NCI-H446 treated with DMSO at 0.1 percent for 48 hours (cell line): Measurements from ENCODE around the gene MTHFD2.
"Not testable (repeated sequence)": the region's sequence is repeated elsewhere in the genome, so short reads cannot be mapped to it uniquely, and the experiment has no call there.

Source experiments
- DNase-seq: peaks from one replicate; lab custom pipeline; 2025; lab: John Stamatoyannopoulos, UW

Gene MTHFD2

DNA sequence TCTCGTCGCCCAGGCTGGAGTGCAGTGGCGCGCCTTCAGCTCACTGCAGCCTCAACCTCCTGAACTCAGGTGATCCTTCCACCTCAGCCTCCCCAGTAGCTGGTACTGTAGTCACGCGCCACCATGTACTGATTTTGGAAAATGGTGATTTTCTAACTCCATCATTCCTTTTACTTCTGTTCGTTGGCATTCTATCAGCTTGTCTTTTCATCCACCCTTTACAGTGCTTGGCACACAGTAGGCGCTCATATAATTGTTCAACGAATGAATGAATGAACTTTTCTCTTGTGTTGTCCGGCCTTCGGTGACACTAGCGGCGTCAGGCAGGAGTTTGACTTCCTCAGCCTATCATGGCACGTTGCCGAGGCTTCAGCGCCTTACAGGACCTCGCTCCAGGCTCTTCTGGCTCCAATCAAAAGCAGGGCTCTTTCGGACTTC lies 373 bp upstream of the MTHFD2 start:
- no peak for DNase-seq

DNA sequence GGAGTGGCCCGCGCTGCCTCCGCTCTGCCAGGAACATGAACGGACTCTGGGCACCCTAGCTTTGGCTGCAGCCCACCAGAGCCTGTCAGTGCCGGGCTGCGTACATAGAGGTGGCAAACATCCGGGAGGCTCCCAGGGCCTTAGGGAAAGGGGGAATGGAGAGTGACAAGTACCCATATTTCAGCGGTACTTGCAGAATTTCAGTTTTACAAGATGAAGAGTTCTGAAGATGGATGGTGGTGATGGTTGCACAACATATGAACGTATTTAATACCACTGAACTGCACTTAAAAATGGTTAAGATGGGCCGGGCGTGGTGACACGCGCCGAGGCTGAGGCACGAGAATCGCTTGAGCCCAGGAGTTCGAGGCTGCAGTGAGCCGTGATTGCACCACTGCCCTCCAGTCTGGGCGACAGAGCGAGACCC lies 873 bp downstream of the MTHFD2 start:
- no peak for DNase-seq

DNA sequence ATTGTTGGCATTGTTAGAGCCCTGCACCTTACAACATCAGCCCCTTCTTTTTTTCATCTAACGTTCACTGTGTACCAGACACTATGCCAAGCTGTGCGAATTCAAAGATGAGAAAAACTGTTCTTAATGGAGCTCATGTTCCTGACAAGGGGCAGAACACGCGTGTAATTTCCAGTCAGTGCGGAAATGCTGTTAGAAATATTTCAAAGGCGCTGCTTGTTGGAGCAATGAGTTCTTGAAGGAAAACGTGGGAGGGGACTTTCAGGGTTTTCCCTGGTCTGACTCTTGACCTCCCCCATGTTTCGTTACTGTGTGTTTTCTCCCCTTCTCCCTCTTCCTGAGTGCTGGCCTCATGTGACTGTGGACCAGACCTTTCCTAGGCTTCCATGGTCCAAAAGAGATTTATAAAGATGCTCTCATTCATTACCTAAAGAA lies 1.5 kb downstream of the MTHFD2 start:
- no peak for DNase-seq

DNA sequence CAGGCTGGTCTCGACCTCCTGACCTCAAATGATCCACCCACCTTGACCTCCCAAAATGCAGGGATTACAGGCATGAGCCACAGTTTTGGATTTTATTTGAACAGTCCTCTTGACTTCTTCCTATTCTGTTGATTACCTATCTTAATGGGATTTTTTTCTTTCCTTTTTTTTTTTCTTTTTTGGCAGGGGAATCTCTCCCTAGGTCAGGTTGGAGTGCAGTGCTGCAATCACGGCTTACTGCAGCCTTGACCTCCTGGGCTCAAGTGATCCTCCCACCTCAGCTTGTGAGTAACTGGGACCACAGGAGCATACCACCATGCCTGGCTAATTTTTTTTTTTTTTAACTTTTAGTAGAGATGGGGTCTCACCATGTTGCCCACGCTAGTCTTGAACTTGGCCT lies 2.8 kb downstream of the MTHFD2 start:
- no peak for DNase-seq

DNA sequence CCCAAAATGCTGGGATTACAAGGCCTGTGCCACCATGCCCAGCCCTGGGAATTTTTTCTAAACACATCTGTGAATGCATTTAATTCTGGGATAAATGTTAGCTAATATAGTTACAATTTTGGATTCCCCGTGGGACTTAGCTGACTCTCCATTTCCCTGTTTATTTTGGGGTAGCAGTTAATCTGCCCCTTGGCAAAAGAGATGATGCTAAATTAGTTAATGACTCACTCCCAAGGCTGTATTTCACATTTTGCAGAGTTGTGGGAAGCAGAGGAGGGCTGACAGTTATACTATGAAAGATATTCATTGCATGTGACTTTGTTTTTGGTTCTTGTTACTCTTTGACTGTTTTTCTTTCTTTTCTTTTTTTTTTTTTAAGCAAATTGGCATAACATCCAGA lies 3.2 kb downstream of the MTHFD2 start:
- no peak for DNase-seq

DNA sequence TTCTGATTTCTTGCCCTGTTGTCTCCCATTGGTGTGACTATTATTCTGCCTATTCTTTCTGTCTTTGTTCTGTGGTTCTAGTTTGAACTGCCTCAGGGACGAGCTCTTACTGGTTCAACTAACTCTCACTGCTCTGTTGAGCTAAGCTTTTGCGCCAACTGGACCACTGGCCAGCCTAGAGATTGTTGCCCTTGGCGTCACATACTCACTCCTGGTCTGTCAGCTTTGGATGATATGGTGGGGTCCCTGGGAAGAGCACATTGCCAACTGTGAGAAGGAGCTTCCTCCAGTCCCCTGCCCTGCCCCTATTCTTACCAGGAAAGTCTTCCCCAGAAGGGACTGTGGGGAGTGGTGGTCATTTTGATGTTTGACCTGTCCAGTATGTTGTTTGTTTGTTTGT lies 6.0 kb downstream of the MTHFD2 start:
- DNase-seq = no peak

DNA sequence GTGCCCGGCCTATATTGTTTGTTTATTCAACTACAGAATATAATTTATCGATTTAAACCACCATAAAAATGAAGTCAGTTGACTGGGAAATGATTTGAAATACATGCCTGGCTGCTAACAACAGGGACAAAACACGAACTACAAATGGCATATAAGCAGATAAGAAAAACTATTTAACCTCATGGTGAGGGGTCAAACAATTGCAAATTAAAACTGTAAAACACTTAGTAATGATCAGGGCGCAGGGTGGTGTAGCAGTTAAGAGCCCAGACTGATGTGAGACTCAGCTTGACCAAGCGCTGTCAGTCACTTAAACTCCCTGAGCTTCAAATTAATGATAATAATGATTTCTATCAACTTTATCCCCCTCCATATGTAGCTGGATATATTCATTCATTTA lies 6.7 kb downstream of the MTHFD2 start:
- no peak for DNase-seq

DNA sequence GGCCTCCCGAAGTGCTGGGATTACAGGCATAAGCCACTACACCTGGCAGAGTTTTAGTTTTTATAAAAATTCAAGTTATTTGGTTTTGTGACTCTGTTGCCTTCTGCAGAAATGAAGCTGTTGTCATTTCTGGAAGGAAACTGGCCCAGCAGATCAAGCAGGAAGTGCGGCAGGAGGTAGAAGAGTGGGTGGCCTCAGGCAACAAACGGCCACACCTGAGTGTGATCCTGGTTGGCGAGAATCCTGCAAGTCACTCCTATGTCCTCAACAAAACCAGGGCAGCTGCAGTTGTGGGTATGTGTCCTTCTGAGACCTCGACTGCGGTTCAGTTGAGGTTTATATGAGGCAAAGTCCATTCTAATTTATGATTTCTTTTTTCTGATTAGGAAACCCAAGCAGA lies 7.2 kb downstream of the MTHFD2 start:
- no peak for DNase-seq

DNA sequence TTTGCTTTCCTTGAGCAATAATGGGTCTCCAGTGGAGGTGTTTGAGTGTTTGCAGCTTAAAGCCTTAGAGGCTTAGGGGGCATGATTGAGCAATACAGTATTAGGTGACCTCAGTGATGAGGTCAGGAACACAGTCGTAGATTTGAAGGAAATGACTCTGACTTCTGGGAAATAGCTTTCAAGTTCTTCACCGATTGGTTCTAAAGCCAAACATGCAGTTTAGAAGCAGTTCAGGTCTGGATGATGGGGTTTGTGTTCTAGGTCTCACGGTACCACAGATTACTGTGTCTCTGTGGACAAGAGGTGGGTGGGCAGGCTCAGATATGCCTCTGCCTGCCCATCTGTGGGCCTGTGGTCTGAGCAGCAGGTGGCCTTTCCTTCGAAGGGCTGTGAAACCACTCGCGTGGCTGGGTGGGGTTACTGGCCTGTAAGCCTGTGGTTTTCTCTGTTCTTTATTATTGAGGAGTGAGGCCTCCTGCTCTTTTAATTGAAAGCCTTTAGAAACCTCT lies 7.8 kb downstream of the MTHFD2 start:
- no peak for DNase-seq

DNA sequence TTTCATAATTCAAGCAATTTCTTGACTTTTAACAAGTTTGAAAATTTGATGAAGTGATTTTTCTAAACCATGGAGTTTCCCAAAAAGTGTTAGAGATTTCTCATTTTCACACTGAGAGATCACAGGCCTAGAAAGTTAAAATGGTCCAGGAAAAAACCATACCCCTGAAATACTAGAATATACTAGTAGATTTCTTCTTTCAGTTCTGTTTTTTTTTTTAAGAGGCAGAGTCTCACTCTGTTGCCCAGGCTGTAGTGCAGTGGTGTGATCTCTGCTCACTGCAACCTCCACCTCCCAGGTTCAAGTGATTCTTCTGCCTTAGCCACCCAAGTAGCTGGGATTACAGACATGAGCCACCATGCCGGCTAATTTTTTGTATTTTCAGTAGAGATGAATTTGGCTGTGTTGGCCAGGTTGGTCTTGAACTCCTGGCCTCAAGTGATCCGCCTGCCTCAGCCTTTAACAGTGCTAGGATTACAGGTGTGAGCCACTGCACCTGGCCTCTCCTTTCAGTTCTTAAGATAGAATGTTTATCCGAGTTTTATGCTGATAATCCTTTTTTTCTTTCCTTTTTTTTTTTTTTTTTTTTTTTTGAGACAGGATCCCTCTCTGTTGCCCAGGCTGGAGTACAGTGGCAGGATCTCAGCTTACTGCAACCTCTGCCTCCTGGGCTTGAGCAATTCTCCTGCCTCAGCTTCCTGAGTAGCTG lies 14.4 kb downstream of the MTHFD2 start:
- DNase-seq = no peak

DNA sequence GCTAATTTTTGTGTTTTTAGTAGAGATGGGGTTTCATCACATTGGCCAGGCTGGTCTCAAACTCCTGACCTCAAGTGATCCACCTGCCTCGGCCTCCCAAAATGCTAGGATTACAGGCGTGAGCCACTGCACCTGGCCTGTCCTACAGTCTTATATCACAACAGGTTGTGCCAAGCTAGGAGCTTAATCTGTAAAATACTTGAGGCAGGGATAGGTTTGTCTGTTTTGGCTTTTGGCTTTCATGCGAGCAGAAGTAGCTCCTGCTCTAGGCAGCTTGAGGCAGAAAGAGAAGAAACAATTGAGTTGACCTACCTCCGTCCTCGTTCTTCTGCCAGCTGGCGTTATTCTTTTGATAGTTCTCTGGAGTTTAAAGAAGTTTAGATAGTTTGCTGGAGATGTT lies 17.4 kb downstream of the MTHFD2 start:
- DNase-seq = not testable (repeated sequence)

DNA sequence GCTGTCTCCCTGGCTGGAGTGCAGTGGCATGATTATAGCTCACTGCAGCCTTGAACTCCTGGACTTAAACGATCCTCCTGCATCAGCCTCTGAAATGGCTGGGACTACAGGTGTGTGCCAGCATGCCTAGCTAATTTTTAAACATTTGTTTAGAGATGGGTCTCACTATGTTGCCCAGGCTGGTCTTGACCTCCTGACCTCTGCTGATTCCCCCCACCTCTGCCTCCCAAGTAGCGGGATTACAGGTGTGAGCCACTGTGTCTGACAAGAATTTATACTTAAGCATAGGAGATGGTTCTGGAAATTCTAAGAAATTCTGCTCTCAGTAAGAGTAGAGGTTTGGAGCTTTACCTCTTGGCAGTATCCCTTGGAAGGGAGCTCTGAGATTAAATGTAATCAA lies 18.2 kb downstream of the MTHFD2 start:
- DNase-seq = no peak

DNA sequence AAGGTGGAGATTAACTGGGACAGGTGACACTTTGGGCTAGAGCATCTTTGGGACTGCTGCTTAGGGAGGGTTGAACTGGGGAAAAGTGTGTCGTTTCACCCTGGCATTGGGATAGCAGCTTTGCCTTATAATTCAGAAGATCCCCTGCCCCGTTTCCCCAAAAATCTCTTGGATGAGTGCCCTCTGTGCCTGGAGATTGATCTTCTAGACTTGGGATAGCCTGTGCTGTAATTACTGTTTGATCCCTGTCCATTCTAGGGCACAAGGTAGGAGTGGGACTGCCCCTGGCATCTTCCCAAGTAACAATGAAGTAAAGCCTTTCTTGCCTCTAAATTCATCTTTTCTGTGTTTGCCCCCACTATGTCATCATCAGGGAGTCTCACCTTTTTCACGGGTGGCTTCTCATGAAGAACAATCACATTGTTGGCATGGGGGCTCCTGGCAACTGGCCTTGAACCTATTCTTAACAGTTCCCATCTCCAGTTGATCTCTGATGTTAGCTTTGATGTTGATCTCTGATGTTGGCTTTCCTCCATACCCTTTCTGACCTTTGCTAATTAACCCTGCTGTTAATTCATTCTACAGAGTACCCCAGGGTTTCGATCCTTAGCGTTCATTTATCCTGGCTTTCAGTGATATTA lies 21.6 kb downstream of the MTHFD2 start:
- DNase-seq = no peak

DNA sequence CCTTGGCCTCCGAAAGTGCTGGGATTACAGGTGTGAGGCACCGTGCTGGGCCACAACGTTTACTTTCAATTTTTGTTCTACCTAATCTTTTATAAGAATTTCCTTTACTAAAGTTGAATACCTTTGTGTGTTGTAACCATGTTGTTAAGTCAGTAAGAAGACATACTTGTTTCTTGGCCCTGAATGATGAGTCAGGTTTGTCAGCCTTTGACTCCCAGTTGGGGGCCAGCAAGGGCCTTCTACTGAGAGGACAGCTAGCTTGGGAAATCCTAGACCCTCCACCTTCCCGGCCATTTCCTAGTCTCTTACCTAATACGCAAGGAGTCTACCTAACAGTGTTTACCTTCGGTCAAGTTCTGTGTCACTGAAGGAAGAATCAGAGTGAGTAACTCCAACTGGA lies 22.7 kb downstream of the MTHFD2 start:
- DNase-seq = no peak

DNA sequence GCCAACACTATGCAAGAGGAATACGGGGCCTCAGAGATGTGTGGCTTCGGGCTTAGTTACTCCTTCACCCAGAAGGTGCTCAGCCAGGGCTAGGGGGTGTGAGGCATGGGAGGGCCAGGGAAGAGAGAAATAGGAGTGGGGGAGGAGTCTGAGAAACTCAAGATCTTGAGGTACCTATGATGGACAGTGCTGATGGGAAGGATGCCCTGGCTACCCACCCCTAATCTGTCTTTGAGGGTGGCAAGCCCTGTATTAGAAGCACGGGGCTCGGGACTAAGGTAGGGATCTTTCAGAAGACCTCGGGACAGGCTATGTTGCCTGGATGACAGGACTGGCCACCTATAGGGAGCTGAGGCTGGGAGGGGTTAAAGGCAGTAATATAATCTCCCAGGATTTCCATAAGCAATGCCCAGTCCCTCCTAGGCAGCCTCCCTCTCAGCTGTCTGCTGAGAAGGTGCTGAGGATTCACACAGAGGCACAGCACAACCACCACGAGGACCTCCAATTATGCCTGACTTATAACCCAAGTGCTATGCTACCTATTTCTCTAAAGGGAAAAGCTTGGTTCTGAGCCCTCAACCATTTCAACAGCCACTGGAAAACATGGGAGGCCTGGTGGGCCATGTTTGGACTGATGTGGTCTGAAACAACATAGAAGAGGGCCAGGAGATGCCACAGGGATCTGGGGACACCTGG lies 23.3 kb downstream of the MTHFD2 start:
- DNase-seq = no peak

DNA sequence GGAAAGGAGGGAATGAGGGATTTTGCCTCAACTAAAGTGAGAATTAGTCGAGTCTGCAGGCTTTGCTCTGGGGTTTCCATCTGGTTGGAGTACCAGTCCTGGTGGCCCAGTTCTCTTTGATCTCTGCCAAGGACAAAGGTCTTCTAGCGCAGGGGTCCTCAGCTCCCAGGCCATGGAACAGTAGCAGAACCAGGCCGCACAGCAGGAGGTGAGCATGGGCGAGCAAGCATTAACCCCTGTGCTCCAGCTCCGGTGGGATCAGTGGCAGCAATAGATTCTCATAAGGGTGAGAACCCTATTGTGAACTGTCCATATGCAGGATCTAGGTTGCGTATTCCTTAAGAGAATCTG lies 23.9 kb downstream of the MTHFD2 start:
- DNase-seq = no peak

DNA sequence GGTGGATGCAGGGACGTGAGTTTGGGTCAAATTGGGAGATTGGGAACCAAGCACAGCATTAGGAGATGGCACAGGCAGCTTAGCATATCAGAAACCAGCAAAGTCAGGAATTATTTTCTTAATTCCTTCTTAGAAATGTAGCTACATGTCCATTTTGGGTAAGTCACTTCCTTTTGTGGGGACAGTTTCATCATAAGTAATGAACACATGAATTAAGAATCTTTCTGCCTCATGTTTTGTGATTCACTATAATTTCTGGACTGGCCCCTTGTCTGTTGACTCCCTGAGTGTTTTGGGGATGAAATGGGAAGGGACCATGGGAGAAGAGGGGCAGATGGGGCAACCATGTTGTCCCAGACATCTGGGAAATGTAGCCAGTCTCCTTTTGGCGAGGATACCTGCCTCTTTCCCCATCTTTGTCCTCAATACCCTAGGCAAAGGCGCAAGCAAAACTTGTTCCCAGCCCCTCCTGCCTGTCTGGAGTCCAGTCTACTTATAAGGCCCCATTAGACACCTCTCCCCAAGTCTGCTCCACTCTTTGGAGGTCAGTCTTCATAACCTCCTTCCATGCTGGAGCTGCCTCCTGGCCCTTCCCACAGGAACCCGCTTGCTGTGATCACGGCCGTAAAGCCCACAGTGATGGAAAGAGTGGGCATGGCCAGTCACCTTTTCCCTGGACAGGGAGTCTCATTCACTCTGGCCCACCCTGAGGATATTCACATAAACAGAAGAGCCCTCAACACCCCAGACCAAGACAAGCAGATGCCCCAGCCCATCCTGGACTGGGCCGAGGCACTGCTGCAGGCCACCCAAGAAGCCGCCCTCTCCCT lies 25.7 kb downstream of the MTHFD2 start:
- no peak for DNase-seq

DNA sequence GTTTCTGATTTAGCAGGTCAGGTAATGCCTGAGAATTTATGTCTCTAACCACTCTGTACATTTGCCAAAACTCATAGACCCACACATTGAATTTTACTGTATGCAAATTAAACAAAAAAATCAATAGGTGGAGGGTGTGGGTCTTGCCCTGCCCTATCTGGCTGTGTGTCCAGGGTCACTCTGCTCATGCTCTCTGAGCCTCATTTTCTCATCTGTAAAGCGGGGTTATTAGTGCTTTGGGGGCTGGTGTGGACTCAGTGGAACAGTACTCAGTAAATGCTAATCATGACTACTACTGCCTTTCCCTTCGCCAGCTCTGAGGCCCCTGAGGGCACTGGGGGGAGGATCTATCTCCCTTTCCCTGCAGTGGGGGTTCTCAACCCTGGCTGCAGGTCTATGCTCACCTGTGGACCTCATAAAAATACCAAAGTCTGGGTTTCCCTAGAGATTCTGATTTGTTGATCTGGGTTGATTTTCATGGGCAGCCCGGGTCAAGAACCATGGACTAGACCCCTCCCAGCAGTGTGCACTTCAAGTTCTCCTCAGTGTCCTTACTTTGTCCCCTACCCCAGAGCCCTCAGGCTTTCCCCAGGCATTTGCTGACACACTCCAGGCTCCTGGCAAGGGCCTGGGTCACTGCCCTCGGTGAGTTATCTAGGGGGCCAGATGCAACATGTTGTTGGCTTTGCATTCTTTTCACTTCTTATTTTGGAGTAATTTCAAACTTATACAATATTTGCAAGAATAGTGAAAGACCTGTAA lies 27.5 kb downstream of the MTHFD2 start:
- no peak for DNase-seq

DNA sequence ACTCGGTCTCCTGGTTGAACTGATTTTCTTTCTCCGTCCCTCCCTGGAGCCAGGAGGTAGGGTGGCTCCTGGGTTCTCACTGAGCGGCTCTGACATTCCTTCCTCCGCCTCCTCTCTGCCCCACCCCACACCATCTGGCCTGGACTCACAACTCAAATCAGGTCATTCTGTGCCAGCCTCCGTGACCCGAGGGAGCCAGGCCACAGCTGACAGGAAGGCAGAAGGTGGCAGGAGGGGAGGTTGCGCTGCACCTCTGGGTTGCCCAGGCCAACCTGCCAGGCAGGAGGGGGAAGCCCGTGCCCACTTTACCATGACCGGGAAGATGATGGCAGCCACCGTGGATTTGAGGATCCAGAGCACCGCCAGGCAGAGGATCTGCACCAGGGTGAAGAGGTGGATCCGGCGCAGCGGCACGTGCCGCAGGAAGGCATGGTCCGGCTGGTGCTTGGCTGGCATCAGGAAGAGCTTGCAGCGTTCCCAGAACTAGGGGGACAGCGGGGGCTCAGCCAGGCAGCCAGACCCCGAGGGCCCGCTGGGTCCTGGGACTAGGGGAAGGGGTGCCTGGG lies 28.3 kb downstream of the MTHFD2 start:
- no peak for DNase-seq

DNA sequence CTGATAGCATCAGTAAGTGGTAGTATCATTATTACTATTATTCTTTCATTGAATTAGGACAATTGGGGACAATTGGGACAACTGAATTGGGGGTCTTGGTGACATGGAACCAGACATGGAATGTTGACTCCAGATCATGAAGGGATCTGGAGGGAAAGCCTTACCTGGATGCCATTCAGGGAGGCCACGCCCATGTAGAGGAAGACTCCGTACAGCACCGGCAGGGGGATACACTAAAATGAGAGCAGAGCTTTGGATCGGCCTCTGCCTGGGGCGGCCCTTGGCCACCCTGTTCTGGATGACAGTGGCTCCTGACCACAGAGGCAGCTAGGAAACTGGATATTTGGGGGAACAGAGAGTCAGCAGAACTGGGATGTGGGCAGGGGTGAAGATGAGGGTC lies 29.2 kb downstream of the MTHFD2 start:
- DNase-seq = no peak

DNA sequence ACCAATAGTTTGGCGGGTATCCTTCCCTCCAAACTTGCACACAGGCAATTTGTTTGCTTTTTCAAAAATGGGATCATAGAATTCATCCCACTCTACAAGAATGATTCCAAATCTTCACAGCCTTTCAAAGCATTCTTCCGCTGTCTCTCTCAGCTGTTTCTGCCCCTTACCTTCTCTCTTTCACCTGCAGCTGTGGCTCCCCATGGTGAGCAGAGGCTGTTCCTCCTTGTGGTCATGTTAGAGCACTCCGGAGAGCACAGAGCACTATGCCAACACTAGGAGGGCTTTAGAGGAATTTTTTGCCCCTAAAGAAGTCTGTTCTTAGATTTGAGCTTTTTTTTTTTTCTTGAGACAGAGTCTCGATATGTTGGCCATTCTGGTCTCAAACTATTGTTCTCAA lies 30.4 kb downstream of the MTHFD2 start:
- DNase-seq = no peak
